HG02943 (cell line): ENCODE results near the gene LRRK1.
"Not testable (repeated sequence)": the region's sequence is repeated elsewhere in the genome, so short reads cannot be mapped to it uniquely, and the experiment has no call there.

Experiments used
- ATAC-seq: cut with Tn5 transposase; IDR thresholded peaks from one replicate; pipeline ENCODE4 v1.9.1; 2021; ENCODE audit warnings: mild to moderate bottlenecking, low read depth, moderate library complexity; ENCODE audit not compliant: unreplicated experiment

The LRRK1 gene

DNA sequence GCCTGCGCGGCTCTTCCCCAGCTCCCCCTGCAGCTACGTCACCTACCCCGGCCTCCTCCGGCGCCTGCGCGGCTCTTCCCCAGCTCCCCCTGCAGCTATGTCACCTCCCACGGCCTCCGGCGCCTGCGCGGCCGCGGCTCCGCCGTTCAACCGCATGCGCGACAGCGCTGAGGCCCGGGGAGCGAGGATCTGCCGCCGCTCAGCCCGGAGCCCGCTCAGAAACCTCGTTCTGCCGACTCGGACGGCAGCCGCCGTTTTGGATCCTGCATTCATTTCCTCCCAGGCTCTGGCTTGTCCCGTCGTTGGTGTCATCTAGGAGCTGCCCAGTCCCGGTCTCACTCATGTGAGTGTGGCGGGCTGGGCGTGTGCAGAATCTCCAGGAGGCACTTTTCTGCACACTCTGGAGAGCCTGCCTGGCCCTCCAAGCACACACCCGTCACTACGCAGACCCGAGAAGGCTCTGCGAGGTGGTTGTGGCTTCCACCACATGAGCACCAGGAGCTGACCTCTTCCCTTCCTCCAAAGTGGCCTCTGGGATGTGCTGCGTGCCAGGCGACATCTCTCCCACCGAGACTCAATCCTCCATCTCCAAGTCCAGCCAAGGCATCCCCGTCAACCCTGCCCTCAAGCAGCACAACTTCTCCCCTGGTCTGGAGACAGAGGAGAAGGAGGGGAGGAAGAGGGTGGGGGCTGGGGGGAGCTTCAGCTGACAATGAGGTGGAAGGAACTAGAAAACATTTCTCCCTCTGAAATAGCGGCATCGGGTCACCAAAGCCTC, 167.4 kb downstream of the LRRK1 start:
- no peak for ATAC-seq

DNA sequence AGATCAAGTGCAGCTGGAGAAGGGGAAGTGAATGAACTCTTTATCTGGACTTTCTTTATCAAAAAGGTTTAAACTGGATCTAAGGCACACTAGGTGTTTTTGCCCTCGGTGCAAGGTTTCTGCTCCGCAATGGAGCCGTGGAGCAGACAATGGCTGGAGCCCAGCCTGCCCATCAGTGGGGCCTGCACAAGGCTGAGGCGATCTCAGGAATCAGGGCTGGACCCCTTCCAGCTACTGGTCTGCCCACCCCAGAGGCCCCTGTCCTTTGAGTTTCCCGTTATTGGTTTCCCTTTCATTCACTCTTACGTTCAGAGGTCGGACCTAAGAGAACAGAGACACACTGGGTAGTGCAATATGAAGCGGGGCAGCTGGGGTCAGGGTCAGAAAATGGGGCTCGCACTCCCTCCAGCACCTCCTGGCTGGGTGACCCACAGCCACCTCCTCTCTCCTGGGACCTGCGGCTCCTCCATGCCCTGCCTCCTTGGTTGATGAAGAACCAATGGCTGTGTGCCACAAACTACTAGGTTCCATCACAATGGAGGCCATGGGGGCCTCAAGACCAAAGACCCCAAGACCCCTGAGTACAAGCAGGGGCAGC, 168.1 kb downstream of the LRRK1 start:
- no peak for ATAC-seq

DNA sequence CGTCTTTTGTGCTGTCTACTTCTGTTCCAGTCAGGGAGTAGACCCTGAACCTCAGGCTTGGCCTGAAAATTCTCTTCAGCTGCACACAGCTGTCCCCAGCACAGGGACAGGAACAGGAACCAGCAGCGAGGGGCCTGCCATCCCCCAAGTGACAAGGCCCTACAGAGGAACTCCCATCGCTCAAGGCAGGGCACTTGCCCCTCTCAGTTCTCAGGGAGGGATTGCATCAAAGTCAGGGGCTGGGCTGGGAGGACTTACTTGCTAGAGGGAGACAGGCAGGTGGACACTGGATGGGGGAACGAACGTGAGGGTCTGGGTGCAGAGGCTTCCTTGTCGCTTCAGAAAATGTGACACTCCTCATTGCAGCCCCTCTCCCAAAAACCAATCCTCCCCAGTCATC, 169.1 kb downstream of the LRRK1 start:
- no peak for ATAC-seq

DNA sequence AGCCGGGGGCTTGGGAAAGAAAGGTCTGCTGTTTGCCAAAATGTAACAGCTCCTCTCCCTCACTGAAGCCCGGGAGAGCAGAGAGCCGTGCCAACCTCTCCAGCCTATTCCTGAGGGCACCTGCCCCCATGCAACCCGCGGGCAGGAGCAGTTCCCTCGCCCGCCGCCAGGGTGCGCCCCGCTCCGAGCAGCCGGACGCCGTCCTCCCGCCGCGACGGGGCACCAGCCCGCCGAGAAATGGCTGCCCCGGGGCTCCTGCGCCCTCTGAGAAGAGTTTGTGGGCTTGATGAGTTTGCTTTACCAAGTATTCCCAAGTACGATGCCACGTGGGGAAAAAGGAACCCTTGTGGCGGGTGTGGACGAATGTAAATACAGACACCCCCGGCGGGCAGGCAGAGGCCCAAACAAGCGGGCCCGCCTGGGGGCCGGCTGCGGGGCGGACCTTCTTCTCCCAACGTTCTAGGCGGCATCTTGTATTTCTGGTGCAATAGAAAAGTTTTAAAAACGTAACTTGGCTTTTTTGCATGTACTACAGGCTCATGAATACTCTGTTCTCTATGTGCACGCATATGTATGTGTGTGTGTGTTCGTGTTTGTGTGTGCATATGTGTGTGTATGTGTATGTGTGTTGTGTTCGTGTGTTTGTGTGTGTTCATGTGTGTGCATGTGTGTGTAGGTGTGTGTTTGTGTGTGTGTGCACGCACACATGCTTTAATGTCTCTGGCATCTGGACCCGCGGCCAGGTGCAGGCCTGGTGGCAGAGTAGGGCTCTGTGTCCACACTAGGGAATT, 169.8 kb downstream of the LRRK1 start:
- peak; percentile 81 for ATAC-seq

- no peak for ATAC-seq
These were observed 170.6 kb downstream of the LRRK1 start for GRCh38 chr15:101089579-101090427.

DNA sequence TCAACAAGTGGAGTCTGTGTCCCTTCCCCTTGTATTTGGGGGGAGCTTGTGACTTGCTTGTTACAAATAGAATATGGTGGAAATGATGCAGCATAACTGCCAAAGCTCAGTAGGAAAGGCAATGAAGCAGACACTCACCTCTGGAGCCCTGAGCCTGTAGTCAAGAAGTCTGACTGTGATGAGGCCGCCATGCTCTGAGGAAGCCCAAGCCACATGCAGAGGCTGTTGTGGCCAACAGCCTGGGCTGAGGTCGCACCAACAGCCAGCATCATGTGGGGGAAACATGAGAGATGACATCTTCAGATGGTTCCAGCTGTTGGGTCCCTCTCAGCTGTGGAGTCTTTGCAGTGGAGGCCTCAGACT, 171.3 kb downstream of the LRRK1 start:
- no peak for ATAC-seq

DNA sequence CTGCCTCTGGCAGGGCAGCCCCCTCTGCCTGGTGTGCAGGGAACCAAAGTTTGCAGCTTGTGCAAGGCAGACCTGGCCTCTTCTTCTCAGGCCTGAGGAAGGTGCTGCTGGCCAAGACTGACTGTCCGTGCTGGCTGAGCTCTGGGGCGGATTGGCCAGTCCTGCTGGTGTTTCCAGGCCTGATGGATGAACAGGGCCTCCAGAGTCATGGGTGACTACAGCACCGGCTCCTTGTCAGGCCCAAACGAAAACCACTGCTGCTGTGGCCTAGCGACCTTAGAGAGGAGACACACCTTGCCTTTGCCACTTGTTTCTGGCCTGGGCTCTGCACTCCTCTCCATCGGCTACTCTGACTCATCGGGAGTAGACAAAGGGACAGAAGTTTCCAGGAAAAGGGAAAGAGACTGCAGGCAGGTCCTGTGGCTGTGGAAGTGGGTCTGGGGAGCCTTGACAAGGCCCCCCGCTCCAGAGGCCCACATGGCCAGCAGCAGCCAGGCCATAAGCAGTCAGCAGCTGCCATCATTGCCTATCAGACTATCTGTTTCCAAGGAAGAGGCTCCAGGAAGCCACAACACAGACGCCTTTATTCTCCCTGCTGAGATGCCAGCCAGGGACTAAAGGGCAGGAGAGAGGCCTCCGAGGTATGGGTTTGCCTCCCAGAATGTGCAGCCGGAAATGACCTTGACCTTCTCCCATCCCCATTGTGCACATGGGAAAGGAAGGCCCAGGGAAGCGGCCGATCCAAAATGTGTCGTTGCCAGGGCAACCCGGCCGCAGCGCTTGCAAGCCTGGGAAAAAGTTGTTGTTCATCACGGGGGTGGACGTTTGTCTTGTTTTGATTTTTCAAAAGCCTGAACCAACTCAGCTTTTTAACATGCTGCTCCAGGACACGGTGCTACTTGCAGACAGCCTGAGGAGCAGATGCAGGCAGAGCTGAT, 172.2 kb downstream of the LRRK1 start:
- no peak for ATAC-seq

DNA sequence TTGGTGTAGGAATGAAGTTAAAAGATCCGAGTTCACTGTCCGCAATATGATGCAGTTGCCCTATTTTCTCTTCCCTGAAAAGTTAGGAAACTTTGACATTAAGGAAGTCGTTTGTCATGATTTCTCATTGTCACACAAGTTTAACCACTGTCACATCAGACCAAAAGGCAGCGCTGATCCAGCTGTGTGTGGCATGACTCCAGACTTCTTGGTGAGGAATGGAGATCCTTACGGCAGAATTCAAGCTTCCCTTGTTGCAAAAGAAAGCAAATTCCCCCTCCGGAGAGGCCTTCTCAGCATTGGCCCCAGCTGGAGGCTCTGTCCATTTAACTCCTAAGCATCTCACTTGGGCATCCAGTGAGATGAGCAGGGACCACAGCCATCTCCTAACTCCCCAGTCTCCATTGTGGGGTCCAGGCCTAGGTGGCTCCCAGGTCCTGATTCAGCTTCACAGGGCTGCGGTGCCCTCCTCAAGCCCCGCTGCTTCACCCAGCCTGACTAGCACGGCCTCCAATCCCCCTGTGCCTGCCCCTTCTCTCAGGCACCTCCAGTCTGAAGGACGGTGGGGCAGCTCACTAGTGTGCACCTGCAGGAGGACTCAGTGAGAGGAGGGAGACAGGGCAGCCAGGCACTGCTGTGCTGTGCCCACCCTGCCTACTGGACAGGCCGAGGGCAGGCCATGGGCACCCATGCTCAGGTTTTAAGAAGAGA, 173.2 kb downstream of the LRRK1 start:
- ATAC-seq = no peak

GRCh38 chr15:101092867-101093202, 173.7 kb downstream of the LRRK1 start:
- ATAC-seq = no peak

DNA sequence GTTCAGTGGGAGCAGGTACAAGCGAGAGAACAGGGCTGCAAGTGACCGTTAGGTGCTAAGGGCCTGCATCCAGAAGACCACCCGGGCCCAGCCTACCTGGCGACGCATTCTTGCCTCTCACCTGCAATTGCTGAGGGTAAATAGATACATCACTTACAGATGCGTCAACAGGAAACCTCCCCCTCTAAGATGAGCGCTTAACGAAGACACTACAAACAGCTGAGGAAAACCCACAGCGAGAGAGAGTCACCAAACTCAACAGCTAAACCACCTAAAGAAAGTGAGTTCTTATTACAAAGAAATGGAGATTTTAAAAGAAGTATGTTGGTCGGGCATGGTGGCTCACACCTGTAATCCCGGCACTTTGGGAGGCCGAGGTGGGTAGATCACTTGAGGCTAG, 174.8 kb downstream of the LRRK1 start:
- no peak for ATAC-seq

DNA sequence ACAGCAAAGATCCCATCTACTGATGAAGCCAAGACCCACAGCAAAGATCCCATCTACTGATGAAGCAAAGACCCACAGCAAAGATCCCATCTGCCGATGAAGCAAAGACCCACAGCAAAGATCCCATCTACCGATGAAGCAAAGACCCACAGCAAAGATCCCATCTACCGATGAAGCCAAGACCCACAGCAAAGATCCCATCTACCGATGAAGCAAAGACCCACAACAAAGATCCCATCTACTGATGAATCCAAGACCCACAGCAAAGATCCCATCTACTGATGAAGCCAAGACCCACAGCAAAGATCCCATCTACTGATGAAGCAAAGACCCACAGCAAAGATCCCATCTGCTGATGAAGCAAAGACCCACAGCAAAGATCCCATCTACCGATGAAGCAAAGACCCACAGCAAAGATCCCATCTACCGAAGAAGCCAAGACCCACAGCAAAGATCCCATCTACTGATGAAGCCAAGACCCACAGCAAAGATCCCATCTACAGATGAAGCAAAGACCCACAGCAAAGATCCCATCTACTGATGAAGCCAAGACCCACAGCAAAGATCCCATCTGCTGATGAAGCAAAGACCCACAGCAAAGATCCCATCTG, 176.7 kb downstream of the LRRK1 start:
- not testable (repeated sequence) for ATAC-seq

GRCh38 chr15:101097111-101097510, 178.0 kb downstream of the LRRK1 start:
- ATAC-seq = no peak

- ATAC-seq = no peak
These were observed 180.0 kb downstream of the LRRK1 start for GRCh38 chr15:101099183-101099582.

GRCh38 chr15:101100118-101100517, 181.0 kb downstream of the LRRK1 start:
- ATAC-seq = no peak

DNA sequence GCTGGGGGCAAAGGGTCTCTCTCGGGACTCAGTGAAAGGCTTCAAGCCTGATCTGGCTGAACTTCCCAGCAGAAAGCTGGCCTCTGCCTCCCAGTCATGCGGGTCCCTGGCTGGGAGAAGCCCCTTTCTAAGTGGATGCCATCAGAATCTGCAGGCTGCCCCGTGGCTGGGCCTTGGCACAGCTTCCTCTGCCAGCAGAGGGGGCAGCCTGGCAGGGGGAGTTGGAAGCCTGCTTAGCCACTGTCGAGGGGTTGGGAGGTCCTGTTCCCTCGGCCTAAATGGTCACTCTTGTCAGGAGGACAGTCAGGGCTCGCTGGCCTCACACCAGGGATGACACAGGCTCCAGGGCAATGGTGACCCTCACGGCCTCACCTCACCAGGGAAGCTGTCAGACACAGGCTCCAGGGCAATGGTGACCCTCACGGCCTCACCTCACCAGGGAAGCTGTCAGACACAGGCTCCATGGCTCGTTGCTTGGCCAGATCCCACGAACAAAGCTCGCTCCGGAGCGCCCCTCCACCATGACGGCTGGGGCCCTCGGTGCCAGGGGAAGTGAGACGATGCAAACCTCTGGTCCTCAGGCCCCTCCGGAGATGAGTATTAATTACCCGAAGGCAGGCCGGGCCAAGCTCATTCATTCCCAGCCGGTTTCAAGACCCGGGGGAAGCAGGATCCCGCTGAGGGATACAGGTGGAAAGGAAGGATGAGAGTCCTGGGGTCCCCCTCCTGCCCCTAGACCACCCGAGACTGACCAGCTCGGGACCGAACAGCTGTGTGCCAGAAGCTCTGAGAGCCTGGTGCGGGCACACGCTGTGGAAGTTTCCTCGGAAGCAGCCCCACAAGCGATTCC, 181.7 kb downstream of the LRRK1 start:
- no peak for ATAC-seq

- no peak for ATAC-seq
These were observed 182.5 kb downstream of the LRRK1 start for GRCh38 chr15:101101676-101102075.

GRCh38 chr15:101102746-101103145, 183.6 kb downstream of the LRRK1 start:
- ATAC-seq = no peak

DNA sequence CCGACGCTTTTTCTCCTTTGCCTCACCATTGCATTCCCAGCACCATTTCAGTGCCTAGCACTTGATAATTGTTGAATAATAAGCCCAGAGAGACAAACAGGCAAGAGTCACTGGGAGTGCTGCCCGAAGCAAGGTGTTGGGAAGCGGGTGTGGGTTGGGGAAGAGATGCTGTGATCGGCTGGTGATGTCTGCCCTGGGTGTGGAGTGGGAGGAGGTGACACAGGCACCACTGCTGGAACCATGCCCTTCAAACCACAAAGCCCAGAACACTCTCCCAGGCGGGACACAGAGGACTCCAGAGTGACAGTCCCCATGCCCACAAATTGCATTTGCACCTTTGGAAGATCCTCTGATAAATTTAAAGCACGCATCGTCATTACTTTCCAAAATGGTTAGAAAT, 184.4 kb downstream of the LRRK1 start:
- no peak for ATAC-seq
